ENCODE measurements around the gene CPNE6. TPM values are rescaled to one million over a fixed set of nuclear protein-coding genes. Genes with fewer than 3 reads are reported as not detected.

The CPNE6 gene
- total and polyA plus RNA-seq, 2 of the 13 experiments (the other 11 are each of a cell fraction or from before 2014, with no cell fraction given) = not detected

- TF ChIP-seq HINFP (CRISPR knock-in tag; IDR thresholded peaks at IDR 0.05; ENCODE audit: low read depth) (peak; percentile 78), GATA4 (IDR thresholded peaks at IDR 0.05; ENCODE audit: borderline replicate concordance, low read depth) (peak; percentile 96), ZNF558 (CRISPR knock-in tag; IDR thresholded peaks at IDR 0.05; ENCODE audit: borderline replicate concordance) (no peak), TMF1 (CRISPR knock-in tag; IDR thresholded peaks at IDR 0.05; ENCODE audit: low read depth) (peak; percentile 98), ZNF20 (CRISPR knock-in tag; IDR thresholded peaks at IDR 0.05) (0 out of 2 replicates have a peak, but pooled peaks have one; percentile 13), THYN1 (CRISPR knock-in tag; IDR thresholded peaks at IDR 0.05; ENCODE audit: borderline replicate concordance, low read depth) (0 out of 2 replicates have a peak, but pooled peaks have one; percentile 81), ZNF75D (CRISPR knock-in tag; IDR thresholded peaks at IDR 0.05; ENCODE audit: borderline replicate concordance) (no peak), TBL1XR1 (IDR thresholded peaks at IDR 0.05; ENCODE audit: borderline replicate concordance, low read length, partially characterized antibody) (peak; percentile 4), ZSCAN12 (CRISPR knock-in tag; IDR thresholded peaks at IDR 0.05) (no peak; the same call in 1 of the 2 replicates), PAXIP1 (CRISPR knock-in tag; conservative IDR thresholded peaks at IDR 0.05) (peak; percentile 70), TRIM24 (CRISPR knock-in tag; IDR thresholded peaks at IDR 0.05) (no peak), IKZF4 (CRISPR knock-in tag; IDR thresholded peaks at IDR 0.05; ENCODE audit: borderline replicate concordance, low read depth, not compliant biosample characterization) (peak; percentile 99), MIXL1 (CRISPR knock-in tag; IDR thresholded peaks at IDR 0.05) (peak; percentile 89; the same call in 1 of the 2 replicates), REXO4 (CRISPR knock-in tag; IDR thresholded peaks at IDR 0.05; ENCODE audit: borderline replicate concordance) (no peak), ISX (CRISPR knock-in tag; conservative IDR thresholded peaks at IDR 0.05) (0 out of 2 replicates have a peak, but pooled peaks have one; percentile 24), AGO1 (IDR thresholded peaks at IDR 0.05; ENCODE audit: low read depth, low read length, poor library complexity, severe bottlenecking) (peak; percentile 87), HNRNPL (IDR thresholded peaks at IDR 0.05; ENCODE audit: low read depth, low read length) (0 out of 2 replicates have a peak, but pooled peaks have one; percentile 15), ZBTB1 (CRISPR knock-in tag; IDR thresholded peaks at IDR 0.05; ENCODE audit: borderline replicate concordance) (peak; percentile 96), RFXAP (CRISPR knock-in tag; IDR thresholded peaks at IDR 0.05; ENCODE audit: borderline replicate concordance) (peak; percentile 98), CENPX (CRISPR knock-in tag; IDR thresholded peaks at IDR 0.05) (no peak), ZNF564 (CRISPR knock-in tag; IDR thresholded peaks at IDR 0.05) (no peak), ZNF256 (CRISPR knock-in tag; conservative IDR thresholded peaks at IDR 0.05) (peak; percentile 57; the same call in 1 of the 2 replicates), DRAP1 (CRISPR knock-in tag; IDR thresholded peaks at IDR 0.05) (peak; percentile 89), ZNF496 (CRISPR knock-in tag; IDR thresholded peaks at IDR 0.05; ENCODE audit: insufficient replicate concordance) (no peak)
These were observed 43.4 kb downstream of the CPNE6 start, which contains the start of the genes DCAF11 and NRL (continued) for GRCh38 chr14:24114532-24115421.

Data from HepG2 (cell line).